Measurements from ENCODE around the gene PCGF5.

GRCh38 chr10:91226093-91226492 is 5.6 kb downstream of the PCGF5 start:
- no peak for TF ChIP-seq CTCF (IDR thresholded peaks at IDR 0.05; ENCODE audit: low read depth, low read length, poor library complexity, severe bottlenecking)
- no peak for TF ChIP-seq EZH2phosphoT487 (IDR thresholded peaks at IDR 0.05; ENCODE audit: borderline replicate concordance, low read length)

All from DOHH2 (cell line).